B cell (primary cell): ENCODE results near the gene RORB. TPM values are rescaled to one million over a fixed set of nuclear protein-coding genes. Genes with fewer than 3 reads are reported as not detected.

ENCODE experiments used
- ATAC-seq: fragments of 200-7000 bp; cut with Tn5 transposase; one replicate; pipeline ENCODE4 v1.10.0; 2021; ENCODE audit warnings: low read depth, mild to moderate bottlenecking, moderate number of reproducible peaks, moderate library complexity
- CTCF ChIA-PET: fragments of 350-600 bp; sonication (Branson Sonifier 250); formaldehyde crosslinking; loops from one replicate; lab custom pipeline; 2021; ENCODE audit warnings: antibody characterized with exemption, inconsistent platforms; lab: Charles Lee
- POLR2A ChIA-PET: fragments of 350-600 bp; sonication (Branson Sonifier 250); formaldehyde crosslinking; loops from one replicate; lab custom pipeline; 2021; ENCODE audit warnings: antibody characterized with exemption; lab: Charles Lee
- DNase-seq: peaks from one replicate; pipeline ENCODE4 v3.0.0; 2013
- H2AFZ ChIP-seq: 2 replicates; pipeline ENCODE4 v1.6.1; 2012; ENCODE audit warnings: mild to moderate bottlenecking, low read depth, low read length; ENCODE audit not compliant: insufficient read depth, poor library complexity, severe bottlenecking
- H3K27ac ChIP-seq, 2 donors: 1 replicate in 1 of 2; 2 replicates in 1 of 2; pipeline ENCODE4 v1.5.1; 2012 to 2013; ENCODE audit warnings: low read length in 2 of 2, mild to moderate bottlenecking in 2 of 2, moderate library complexity in 1 of 2
- H3K27me3 ChIP-seq, 4 experiments: fragments of 200-600 bp in 1 of 4; sonication (generic) in 1 of 4; replicated peaks in 1 of 4; 1 replicate in 2 of 4; 2 replicates in 2 of 4; pipeline versions ENCODE4 v1.6.1 to v1.7.0; 2013 to 2016; ENCODE audit warnings: low read length in 3 of 4, mild to moderate bottlenecking in 2 of 4, mixed read lengths in 1 of 4, moderate library complexity in 1 of 4; ENCODE audit not compliant: insufficient read depth in 4 of 4, control insufficient read depth in 3 of 4; ENCODE audit errors: control extremely low read depth in 1 of 4
- H3K36me3 ChIP-seq, 2 experiments: replicated peaks in 1 of 2; 1 replicate in 1 of 2; 2 replicates in 1 of 2; pipeline versions ENCODE4 v1.6.1 to v1.7.1; 2013; ENCODE audit warnings: low read length in 1 of 2; ENCODE audit not compliant: insufficient read depth in 2 of 2, control insufficient read depth in 1 of 2; ENCODE audit errors: control extremely low read depth in 1 of 2, extremely low read depth in 1 of 2
- H3K4me1 ChIP-seq, 2 donors: fragments of 200-600 bp in 1 of 2; sonication (generic) in 1 of 2; 1 replicate in 1 of 2; 2 replicates in 1 of 2; pipeline versions ENCODE4 v1.5.1 to v1.6.1; 2013 to 2017; ENCODE audit warnings: low read length in 2 of 2; ENCODE audit not compliant: control insufficient read depth in 2 of 2, insufficient read depth in 2 of 2
- H3K4me2 ChIP-seq: replicated peaks from 2 replicates; pipeline ENCODE3; 2012; ENCODE audit warnings: mild to moderate bottlenecking, low read depth, low read length; ENCODE audit not compliant: poor library complexity, severe bottlenecking
- H3K4me3 ChIP-seq, 5 experiments: fragments of 200-600 bp in 1 of 5; sonication (generic) in 1 of 5; 1 replicate in 3 of 5; 2 replicates in 2 of 5; pipeline versions ENCODE4 v1.5.1 to v1.7.0; 2011 to 2016; ENCODE audit warnings: low read length in 4 of 5, mild to moderate bottlenecking in 4 of 5, low read depth in 2 of 5, control low read depth in 1 of 5, moderate library complexity in 1 of 5; ENCODE audit not compliant: insufficient read depth in 1 of 5; ENCODE audit errors: control extremely low read depth in 1 of 5, extremely low read depth in 1 of 5
- H3K79me2 ChIP-seq: fragments of 200-600 bp; sonication (generic); one replicate; pipeline ENCODE4 v1.6.0; 2016; ENCODE audit warnings: low read length; ENCODE audit not compliant: control insufficient read depth, insufficient read depth
- H3K9ac ChIP-seq: fragments of 200-600 bp; sonication (generic); 2 replicates; pipeline ENCODE4 v1.6.1; 2017; ENCODE audit warnings: mild to moderate bottlenecking, low read length, moderate library complexity
- H3K9me3 ChIP-seq, 3 donors: one replicate each; pipeline versions ENCODE4 v1.6.1 to v1.7.1; 2013; ENCODE audit warnings: low read length in 2 of 3; ENCODE audit not compliant: control insufficient read depth in 2 of 3, insufficient read depth in 1 of 3; ENCODE audit errors: control extremely low read depth in 1 of 3
- H4K20me1 ChIP-seq: 2 replicates; pipeline ENCODE4 v1.6.0; 2012; ENCODE audit warnings: mild to moderate bottlenecking, low read length; ENCODE audit not compliant: insufficient read depth, control insufficient read depth, poor library complexity, severe bottlenecking
- H3K27ac Mint-ChIP-seq: one replicate; pipeline ENCODE4 v1.8.0; 2021; ENCODE audit warnings: mixed read lengths
- H3K27me3 Mint-ChIP-seq: one replicate; pipeline ENCODE4 v1.8.0; 2021; ENCODE audit warnings: mixed read lengths
- H3K4me1 Mint-ChIP-seq: one replicate; pipeline ENCODE4 v1.8.0; 2021; ENCODE audit warnings: mixed read lengths
- H3K4me3 Mint-ChIP-seq: one replicate; pipeline ENCODE4 v1.8.0; 2021; ENCODE audit warnings: mixed read lengths
- H3K9me3 Mint-ChIP-seq: one replicate; pipeline ENCODE4 v1.8.0; 2022; ENCODE audit warnings: mixed read lengths; ENCODE audit not compliant: insufficient read depth
- CTCF ChIP-seq: fragments of 200-600 bp; IDR thresholded peaks from one replicate; pipeline ENCODE4 v1.8.0; 2022; ENCODE audit warnings: antibody characterized with exemption, mild to moderate bottlenecking
- EZH2 ChIP-seq: IDR thresholded peaks from 2 replicates; pipeline ENCODE4 v1.6.1; 2012; ENCODE audit warnings: borderline replicate concordance, low read depth, mild to moderate bottlenecking, moderate library complexity, low read length; ENCODE audit not compliant: insufficient read depth, poor library complexity, severe bottlenecking
- WGBS: methylation state at CpG from one replicate; pipeline ENCODE4 v1.1.5; 2013; ENCODE audit warnings: missing lambda C conversion rate; ENCODE audit not compliant: insufficient coverage; 5-methylcytosine and 5-hydroxymethylcytosine counted together
- intact Hi-C: fragments of 100-400 bp; cut with micrococcal nuclease; formaldehyde crosslinking; loops from one replicate; pipeline ENCODE4 v1.10.0; 2022
- polyA plus RNA-seq: library from polyadenylated mRNA; depleted of rRNA; stranded (reverse); fragments of >200 nt; gene quantifications from 2 replicates; pipeline ENCODE4 v1.2.3, GENCODE V29; 2012
- total RNA-seq, 2 donors: library from RNA; stranded (reverse); fragments of 120-200 nt in 1 of 2; gene quantifications; 1 replicate in 1 of 2; 2 replicates in 1 of 2; pipeline versions ENCODE4 v1.2.3 to v1.2.4, GENCODE V29; 2013 to 2022

The RORB gene
- total and polyA plus RNA-seq, 2 donors (not counting 1 experiment from before 2014, with no cell fraction given) = 0.01 TPM; not detected in 1

GRCh38 chr9:74500584-74500924 lies 3.4 kb downstream of the RORB start:
- TF ChIP-seq EZH2 (no peak), CTCF (no peak)
- peak overlapping the region; percentile 45 for H2AFZ ChIP-seq
- H3K4me2 ChIP-seq = peak overlapping the region; percentile 91
- Mint-ChIP-seq H3K27me3 (peaks cover 54% of the 10 kb centered on the region), H3K27ac (no peak overlapping the region), H3K9me3 (no peaks in the 10 kb centered on the region), H3K4me1 (peaks cover 37% of the 10 kb centered on the region), H3K4me3 (peak overlapping the region; percentile 60)
- WGBS = 23% methylated on average over 9 of the region's 14 CpGs
- H3K9me3 ChIP-seq = peaks cover 0 to 15% (median 0%) of the 10 kb centered on the region in 3 donors
- intact Hi-C loops = no loop called here
- H3K4me1 ChIP-seq = peaks cover 32 to 36% of the 10 kb centered on the region in 2 donors
- ATAC-seq (no peak), DNase-seq (peak; percentile 7)
- ChIA-PET CTCF (no interaction called here), POLR2A (no interaction called here)
- H3K9ac ChIP-seq = peak overlapping the region; percentile 14
- H3K79me2 ChIP-seq = no peaks in the 10 kb centered on the region
- H3K36me3 ChIP-seq = no peaks in the 10 kb centered on the region
- no peaks in the 10 kb centered on the region for H4K20me1 ChIP-seq
- peaks cover 0 to 42% (median 35%) of the 10 kb centered on the region in 4 experiments for H3K27me3 ChIP-seq
- H3K4me3 ChIP-seq = peak overlapping the region in 3 of 5 experiments; percentile 1 to 24 (median 3)
- no peak overlapping the region for H3K27ac ChIP-seq

- H3K79me2 ChIP-seq = no peaks in the 10 kb centered on the region
- TF ChIP-seq CTCF (no peak), EZH2 (no peak)
- H3K4me2 ChIP-seq = no peak overlapping the region
- H3K9ac ChIP-seq = no peak overlapping the region
- DNase-seq (no peak), ATAC-seq (no peak)
- no peak overlapping the region for H2AFZ ChIP-seq
- H3K4me1 ChIP-seq = peaks cover 29 to 33% of the 10 kb centered on the region in 2 donors
- H3K4me1 Mint-ChIP-seq = peaks cover 34% of the 10 kb centered on the region
- H3K9me3 Mint-ChIP-seq = no peaks in the 10 kb centered on the region
- CTCF ChIA-PET = no interaction called here
- H3K27ac ChIP-seq = no peak overlapping the region
- H3K27ac Mint-ChIP-seq = no peak overlapping the region
- H3K4me3 Mint-ChIP-seq = no peak overlapping the region
- POLR2A ChIA-PET = no interaction called here
- no peak overlapping the region for H3K4me3 ChIP-seq
- WGBS = no CpG with 5 or more reads among the region's 2 CpGs
- no peaks in the 10 kb centered on the region for H3K36me3 ChIP-seq
- H3K27me3 Mint-ChIP-seq = peaks cover 47% of the 10 kb centered on the region
- intact Hi-C loops = no loop called here
- H3K27me3 ChIP-seq = peaks cover 0 to 39% (median 31%) of the 10 kb centered on the region in 4 experiments
- H4K20me1 ChIP-seq = no peaks in the 10 kb centered on the region
- peaks cover 0 to 15% (median 0%) of the 10 kb centered on the region in 3 donors for H3K9me3 ChIP-seq
These were observed 4.4 kb downstream of the RORB start for GRCh38 chr9:74501570-74501969.
